ENCODE data around the gene DMD.

Gene DMD

GRCh38 chrX:31243804-31244203 lies 1967.5 kb downstream of the DMD start:
- TF ChIP-seq, protein P1, sequence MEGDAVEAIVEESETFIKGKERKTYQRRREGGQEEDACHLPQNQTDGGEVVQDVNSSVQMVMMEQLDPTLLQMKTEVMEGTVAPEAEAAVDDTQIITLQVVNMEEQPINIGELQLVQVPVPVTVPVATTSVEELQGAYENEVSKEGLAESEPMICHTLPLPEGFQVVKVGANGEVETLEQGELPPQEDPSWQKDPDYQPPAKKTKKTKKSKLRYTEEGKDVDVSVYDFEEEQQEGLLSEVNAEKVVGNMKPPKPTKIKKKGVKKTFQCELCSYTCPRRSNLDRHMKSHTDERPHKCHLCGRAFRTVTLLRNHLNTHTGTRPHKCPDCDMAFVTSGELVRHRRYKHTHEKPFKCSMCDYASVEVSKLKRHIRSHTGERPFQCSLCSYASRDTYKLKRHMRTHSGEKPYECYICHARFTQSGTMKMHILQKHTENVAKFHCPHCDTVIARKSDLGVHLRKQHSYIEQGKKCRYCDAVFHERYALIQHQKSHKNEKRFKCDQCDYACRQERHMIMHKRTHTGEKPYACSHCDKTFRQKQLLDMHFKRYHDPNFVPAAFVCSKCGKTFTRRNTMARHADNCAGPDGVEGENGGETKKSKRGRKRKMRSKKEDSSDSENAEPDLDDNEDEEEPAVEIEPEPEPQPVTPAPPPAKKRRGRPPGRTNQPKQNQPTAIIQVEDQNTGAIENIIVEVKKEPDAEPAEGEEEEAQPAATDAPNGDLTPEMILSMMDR (IDR thresholded peaks at IDR 0.05; ENCODE audit: low read depth, low read length, missing control alignments): no peak
- DNase-seq (ENCODE audit: low read depth): no peak
- H3K4me3 ChIP-seq (ENCODE audit: low read depth, low read length): no peak overlapping the region

- no peak overlapping the region for H3K4me3 ChIP-seq (ENCODE audit: low read depth, low read length)
- TF ChIP-seq, protein P1 (IDR thresholded peaks at IDR 0.05; ENCODE audit: low read depth, low read length, missing control alignments): no peak
- DNase-seq (ENCODE audit: low read depth): no peak
Observed at GRCh38 chrX:31240982-31241381, 1970.4 kb downstream of the DMD start.

DNA sequence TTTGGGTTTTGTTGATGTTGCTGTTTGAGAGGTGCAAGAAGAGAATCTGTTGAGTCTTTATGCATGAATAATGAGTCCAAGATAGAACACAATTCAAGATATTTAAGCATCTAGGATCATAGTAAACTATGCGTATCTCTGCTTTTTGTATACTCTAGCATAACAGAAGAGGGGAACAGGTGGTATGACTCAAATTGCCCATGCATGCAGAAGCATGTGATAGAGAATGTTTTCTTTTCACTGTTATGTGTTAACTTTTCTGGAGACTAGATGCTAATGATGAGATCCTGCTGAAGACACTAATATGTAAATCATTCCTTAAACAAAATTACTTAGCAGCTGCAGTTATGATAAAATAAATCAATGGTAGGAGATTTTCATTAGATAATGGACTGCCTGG lies 1974.2 kb downstream of the DMD start:
- no peak for DNase-seq (ENCODE audit: low read depth)
- TF ChIP-seq, protein P1 (IDR thresholded peaks at IDR 0.05; ENCODE audit: low read depth, low read length, missing control alignments): no peak
- no peak overlapping the region for H3K4me3 ChIP-seq (ENCODE audit: low read depth, low read length)

DNA sequence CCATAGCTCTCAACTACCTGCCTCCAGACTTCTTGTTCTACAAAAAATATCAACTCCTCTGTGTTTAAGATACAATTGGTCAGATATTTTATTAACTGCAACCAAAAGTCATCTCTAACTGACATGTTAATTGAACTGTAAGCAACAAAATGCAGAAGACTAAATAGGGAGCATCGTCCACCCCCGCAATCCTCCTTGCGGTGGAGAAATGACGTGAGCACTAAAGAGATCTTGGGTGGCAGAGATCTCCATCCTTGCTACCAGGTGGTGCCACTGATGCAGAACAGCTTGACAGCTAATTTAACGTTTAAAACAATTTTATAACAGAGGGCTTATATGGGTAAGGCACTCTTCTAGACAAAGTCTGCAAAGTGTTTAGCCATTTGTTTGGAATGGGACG lies 1975.1 kb downstream of the DMD start:
- DNase-seq (ENCODE audit: low read depth): no peak
- TF ChIP-seq, protein P1 (IDR thresholded peaks at IDR 0.05; ENCODE audit: low read depth, low read length, missing control alignments): no peak
- H3K4me3 ChIP-seq (ENCODE audit: low read depth, low read length): no peak overlapping the region

- TF ChIP-seq, protein P1 (IDR thresholded peaks at IDR 0.05; ENCODE audit: low read depth, low read length, missing control alignments): no peak
- DNase-seq (ENCODE audit: low read depth): no peak
- H3K4me3 ChIP-seq (ENCODE audit: low read depth, low read length): no peak overlapping the region
Observed at GRCh38 chrX:31233941-31234496, 1977.3 kb downstream of the DMD start.

DNA sequence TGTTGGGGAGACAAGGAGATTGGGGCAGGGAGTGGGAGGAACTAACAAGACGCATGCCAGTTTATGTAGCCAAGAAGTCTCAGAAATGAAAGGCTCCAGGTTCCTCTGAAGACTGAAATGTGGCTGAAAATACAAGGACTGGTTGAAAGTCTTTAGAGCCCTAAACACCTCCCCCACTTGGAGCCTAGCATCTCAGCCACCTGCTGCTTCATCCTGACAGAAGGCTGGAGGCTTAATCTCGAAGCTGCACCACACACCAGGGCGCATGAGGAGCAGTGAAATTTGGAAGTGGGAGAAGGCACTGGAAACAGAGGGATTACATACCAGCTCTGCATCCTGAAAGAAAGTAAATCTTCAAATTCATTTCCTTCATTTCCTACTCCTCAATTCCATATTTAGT lies 1978.8 kb downstream of the DMD start:
- H3K4me3 ChIP-seq (ENCODE audit: low read depth, low read length): no peak overlapping the region
- TF ChIP-seq, protein P1 (IDR thresholded peaks at IDR 0.05; ENCODE audit: low read depth, low read length, missing control alignments): no peak

GRCh38 chrX:31228909-31229308 lies 1982.4 kb downstream of the DMD start:
- no peak overlapping the region for H3K4me3 ChIP-seq (ENCODE audit: low read depth, low read length)
- DNase-seq (ENCODE audit: low read depth): peak; percentile 54
- TF ChIP-seq, protein P1 (IDR thresholded peaks at IDR 0.05; ENCODE audit: low read depth, low read length, missing control alignments): no peak

More for the DNA sequence above, 1978.8 kb downstream of the DMD start:
- DNase-seq (ENCODE audit: low read depth): no peak

Measured in GM12864 (cell line).